Neuron (in vitro differentiated cells): ENCODE results near the gene DRC3.

Source experiments
- H2AFZ ChIP-seq: one replicate; pipeline ENCODE4 v1.6.1; 2013; ENCODE audit warnings: low read depth, mild to moderate bottlenecking, inconsistent platforms, low read length, moderate library complexity
- H3K27me3 ChIP-seq: one replicate; pipeline ENCODE4 v1.6.1; 2013; ENCODE audit warnings: low read length; ENCODE audit not compliant: insufficient read depth
- H3K36me3 ChIP-seq: one replicate; pipeline ENCODE4 v1.6.1; 2013; ENCODE audit warnings: low read length; ENCODE audit not compliant: insufficient read depth
- H3K4me1 ChIP-seq: one replicate; pipeline ENCODE4 v1.6.1; 2013; ENCODE audit warnings: low read length; ENCODE audit not compliant: insufficient read depth
- H3K4me3 ChIP-seq: 2 replicates; pipeline ENCODE4 v1.5.1; 2013; ENCODE audit warnings: mild to moderate bottlenecking, low read length, moderate library complexity
- H3K9me3 ChIP-seq: one replicate; pipeline ENCODE4 v1.6.1; 2013; ENCODE audit warnings: low read length

Gene DRC3

GRCh38 chr17:17972126-17972951 is at the start of gene DRC3, which contains the start of gene TOM1L2:
TSS of gene DRC3 (plus strand) at chr17:17972862. CDS start at chr17:17977599, 4,737 bp downstream.
TSS of gene TOM1L2 (minus strand) at chr17:17972400. CDS start at chr17:17972313, 87 bp downstream.
- H3K9me3 ChIP-seq, result no peaks in the 10 kb centered on the region
- H3K4me3 ChIP-seq, result peak within 1 kb of the TSS; percentile 75
- H3K4me1 ChIP-seq, result peaks cover 16% of the 10 kb centered on the region
- H3K27me3 ChIP-seq, result no peaks in the 10 kb centered on the region
- peak within 1 kb of the TSS; percentile 27 for H2AFZ ChIP-seq
- H3K36me3 ChIP-seq, result no peaks in the 10 kb centered on the region

GRCh38 chr17:17924131-17924856 is 48.4 kb upstream of the DRC3 start:
- no peaks in the 10 kb centered on the region for H3K36me3 ChIP-seq
- no peak overlapping the region for H3K4me3 ChIP-seq
- H2AFZ ChIP-seq, result no peak overlapping the region
- H3K9me3 ChIP-seq, result no peaks in the 10 kb centered on the region
- no peaks in the 10 kb centered on the region for H3K27me3 ChIP-seq
- peaks cover 52% of the 10 kb centered on the region for H3K4me1 ChIP-seq

GRCh38 chr17:17924857-17925250 is 47.8 kb upstream of the DRC3 start:
- Histone ChIP-seq H3K4me3 (no peak overlapping the region), H3K27me3 (no peaks in the 10 kb centered on the region), H2AFZ (no peak overlapping the region), H3K4me1 (peaks cover 54% of the 10 kb centered on the region), H3K36me3 (no peaks in the 10 kb centered on the region), H3K9me3 (no peaks in the 10 kb centered on the region)

GRCh38 chr17:17926036-17926435 is 46.6 kb upstream of the DRC3 start:
- H2AFZ ChIP-seq, result no peak overlapping the region
- no peak overlapping the region for H3K4me3 ChIP-seq
- peaks cover 56% of the 10 kb centered on the region for H3K4me1 ChIP-seq
- no peaks in the 10 kb centered on the region for H3K36me3 ChIP-seq
- no peaks in the 10 kb centered on the region for H3K27me3 ChIP-seq
- no peaks in the 10 kb centered on the region for H3K9me3 ChIP-seq

- no peaks in the 10 kb centered on the region for H3K27me3 ChIP-seq
- no peak overlapping the region for H3K4me3 ChIP-seq
- no peaks in the 10 kb centered on the region for H3K36me3 ChIP-seq
- H2AFZ ChIP-seq, result no peak overlapping the region
- peaks cover 47% of the 10 kb centered on the region for H3K4me1 ChIP-seq
- H3K9me3 ChIP-seq, result no peaks in the 10 kb centered on the region
Observed at GRCh38 chr17:17926840-17927449, 45.7 kb upstream of the DRC3 start.

- Histone ChIP-seq H3K4me1 (peaks cover 36% of the 10 kb centered on the region), H3K4me3 (peak overlapping the region; percentile 0), H3K36me3 (no peaks in the 10 kb centered on the region), H2AFZ (no peak overlapping the region), H3K9me3 (no peaks in the 10 kb centered on the region), H3K27me3 (no peaks in the 10 kb centered on the region)
Observed at GRCh38 chr17:17928398-17929287, 44.0 kb upstream of the DRC3 start.

GRCh38 chr17:17929655-17930380 is 42.8 kb upstream of the DRC3 start:
- Histone ChIP-seq H3K27me3 (no peaks in the 10 kb centered on the region), H3K36me3 (no peaks in the 10 kb centered on the region), H3K4me1 (peaks cover 45% of the 10 kb centered on the region), H3K4me3 (no peak overlapping the region), H3K9me3 (no peaks in the 10 kb centered on the region), H2AFZ (no peak overlapping the region)

GRCh38 chr17:17930674-17931073 is 42.0 kb upstream of the DRC3 start:
- Histone ChIP-seq H3K9me3 (no peaks in the 10 kb centered on the region), H2AFZ (no peak overlapping the region), H3K4me1 (peaks cover 53% of the 10 kb centered on the region), H3K36me3 (no peaks in the 10 kb centered on the region), H3K4me3 (no peak overlapping the region), H3K27me3 (no peaks in the 10 kb centered on the region)

GRCh38 chr17:17931159-17931558 is 41.5 kb upstream of the DRC3 start:
- no peak overlapping the region for H2AFZ ChIP-seq
- H3K36me3 ChIP-seq, result no peaks in the 10 kb centered on the region
- no peaks in the 10 kb centered on the region for H3K9me3 ChIP-seq
- no peaks in the 10 kb centered on the region for H3K27me3 ChIP-seq
- H3K4me3 ChIP-seq, result no peak overlapping the region
- H3K4me1 ChIP-seq, result peaks cover 58% of the 10 kb centered on the region

- Histone ChIP-seq H3K27me3 (no peaks in the 10 kb centered on the region), H3K9me3 (no peaks in the 10 kb centered on the region), H2AFZ (no peak overlapping the region), H3K36me3 (no peaks in the 10 kb centered on the region), H3K4me1 (peaks cover 63% of the 10 kb centered on the region), H3K4me3 (no peak overlapping the region)
Observed at GRCh38 chr17:17933775-17934174, 38.9 kb upstream of the DRC3 start.

- Histone ChIP-seq H2AFZ (no peak overlapping the region), H3K27me3 (no peaks in the 10 kb centered on the region), H3K4me3 (no peak overlapping the region), H3K4me1 (peaks cover 62% of the 10 kb centered on the region), H3K9me3 (no peaks in the 10 kb centered on the region), H3K36me3 (no peaks in the 10 kb centered on the region)
Observed at GRCh38 chr17:17934214-17934613, 38.4 kb upstream of the DRC3 start.

- H2AFZ ChIP-seq, result no peak overlapping the region
Observed at GRCh38 chr17:17934806-17935205, 37.9 kb upstream of the DRC3 start.

More at GRCh38 chr17:17934806-17935205, 37.9 kb upstream of the DRC3 start:
- Histone ChIP-seq H3K36me3 (no peaks in the 10 kb centered on the region), H3K4me3 (no peak overlapping the region), H3K4me1 (peaks cover 57% of the 10 kb centered on the region), H3K9me3 (no peaks in the 10 kb centered on the region), H3K27me3 (no peaks in the 10 kb centered on the region)
